ENCODE data around the gene DNER. TPM values are rescaled to one million over a fixed set of nuclear protein-coding genes. Genes with fewer than 3 reads are reported as not detected.

Gene DNER
- total RNA-seq, 1 experiment from 2014 or later: 2.9 TPM

DNA sequence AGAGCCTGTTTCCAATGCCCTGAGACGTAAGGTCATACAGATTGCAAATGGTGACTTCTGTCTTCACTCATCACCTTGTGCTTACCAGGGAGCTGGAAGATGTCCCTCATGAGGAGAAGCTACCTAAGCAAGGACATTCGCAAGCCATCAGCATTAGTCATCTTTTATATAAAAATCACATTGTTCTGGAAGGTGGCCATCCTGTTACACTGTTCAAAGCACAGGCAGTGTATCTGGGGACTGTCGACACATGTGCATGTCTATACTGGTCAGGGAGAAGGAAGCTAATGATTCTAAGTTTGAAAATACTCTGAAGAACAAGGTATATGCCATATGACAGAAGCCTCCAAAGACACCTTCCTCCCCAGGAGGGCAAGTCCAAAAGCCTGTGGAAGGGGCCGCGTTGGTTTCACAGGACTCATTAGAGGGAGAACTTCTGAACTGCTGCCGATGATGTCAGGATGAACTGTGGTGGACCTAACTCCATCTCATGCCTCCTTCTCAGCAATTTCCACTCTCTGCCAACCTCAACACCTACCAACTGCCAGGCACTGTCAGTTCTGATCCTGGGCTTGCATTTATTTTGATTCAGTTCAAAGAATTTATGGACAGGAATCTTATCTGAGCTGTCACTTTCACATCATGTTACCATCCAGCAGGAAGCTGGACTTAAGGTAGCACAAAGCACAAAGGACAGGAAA, 39.4 kb downstream of the DNER start:
- H3K27me3 ChIP-seq (ENCODE audit: insufficient read depth, low read length): peaks cover 71% of the 10 kb centered on the region
- no peak overlapping the region for H3K4me2 ChIP-seq (ENCODE audit: low read length)
- no peaks in the 10 kb centered on the region for H3K9me2 ChIP-seq (ENCODE audit: insufficient read depth)
- H3K36me3 ChIP-seq (ENCODE audit: control insufficient read depth in 1 of 2, insufficient read depth in 2 of 2, low read length in 2 of 2): no peaks in the 10 kb centered on the region
- H3K4me3 ChIP-seq (replicated peaks in 1 of 2; ENCODE audit: low read depth in 1 of 2, low read length in 2 of 2): no peak overlapping the region
- no peak overlapping the region for H2AFZ ChIP-seq (ENCODE audit: low read depth, low read length, poor library complexity, severe bottlenecking)
- no peaks in the 10 kb centered on the region for H3K4me1 ChIP-seq (ENCODE audit: control insufficient read depth in 1 of 2, insufficient read depth in 2 of 2, low read length in 2 of 2)
- H3K9ac ChIP-seq (ENCODE audit: low read length): no peak overlapping the region
- H3K9me3 ChIP-seq (ENCODE audit: control insufficient read depth in 1 of 2, insufficient read depth in 1 of 2, low read depth in 1 of 2, low read length in 2 of 2): no peaks in the 10 kb centered on the region
- no peaks in the 10 kb centered on the region for H4K20me1 ChIP-seq (ENCODE audit: insufficient read depth)
- POLR2A ChIA-PET: no interaction called here
- no peaks in the 10 kb centered on the region for H3K79me2 ChIP-seq (ENCODE audit: insufficient read depth, low read length)
- no peak for DNase-seq (ENCODE audit: low read depth, low spot score)
- no TSS peak for BruUV-seq (replicated peaks)
- CTCF ChIA-PET: no interaction called here
- intact Hi-C loops (cut with micrococcal nuclease): no loop called here
- TF ChIP-seq, protein P1, sequence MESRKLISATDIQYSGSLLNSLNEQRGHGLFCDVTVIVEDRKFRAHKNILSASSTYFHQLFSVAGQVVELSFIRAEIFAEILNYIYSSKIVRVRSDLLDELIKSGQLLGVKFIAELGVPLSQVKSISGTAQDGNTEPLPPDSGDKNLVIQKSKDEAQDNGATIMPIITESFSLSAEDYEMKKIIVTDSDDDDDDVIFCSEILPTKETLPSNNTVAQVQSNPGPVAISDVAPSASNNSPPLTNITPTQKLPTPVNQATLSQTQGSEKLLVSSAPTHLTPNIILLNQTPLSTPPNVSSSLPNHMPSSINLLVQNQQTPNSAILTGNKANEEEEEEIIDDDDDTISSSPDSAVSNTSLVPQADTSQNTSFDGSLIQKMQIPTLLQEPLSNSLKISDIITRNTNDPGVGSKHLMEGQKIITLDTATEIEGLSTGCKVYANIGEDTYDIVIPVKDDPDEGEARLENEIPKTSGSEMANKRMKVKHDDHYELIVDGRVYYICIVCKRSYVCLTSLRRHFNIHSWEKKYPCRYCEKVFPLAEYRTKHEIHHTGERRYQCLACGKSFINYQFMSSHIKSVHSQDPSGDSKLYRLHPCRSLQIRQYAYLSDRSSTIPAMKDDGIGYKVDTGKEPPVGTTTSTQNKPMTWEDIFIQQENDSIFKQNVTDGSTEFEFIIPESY (IDR thresholded peaks at IDR 0.05; ENCODE audit: extremely low read depth, insufficient replicate concordance, low read length): no peak
- TF ChIP-seq EZH2 (IDR thresholded peaks at IDR 0.05) (no peak), EZH2phosphoT487 (IDR thresholded peaks at IDR 0.05; ENCODE audit: borderline replicate concordance) (no peak), SRF (IDR thresholded peaks at IDR 0.05; ENCODE audit: low read depth) (no peak), ZFX (IDR thresholded peaks at IDR 0.05) (no peak), SIN3A (IDR thresholded peaks at IDR 0.05; ENCODE audit: low read depth) (no peak), RAD21 (IDR thresholded peaks at IDR 0.05; ENCODE audit: low read depth) (no peak), JUND (IDR thresholded peaks at IDR 0.05) (no peak), FOSL1 (IDR thresholded peaks at IDR 0.05; ENCODE audit: low read depth) (no peak), SP1 (IDR thresholded peaks at IDR 0.05; ENCODE audit: low read depth) (no peak)
- TF ChIP-seq, protein P2, sequence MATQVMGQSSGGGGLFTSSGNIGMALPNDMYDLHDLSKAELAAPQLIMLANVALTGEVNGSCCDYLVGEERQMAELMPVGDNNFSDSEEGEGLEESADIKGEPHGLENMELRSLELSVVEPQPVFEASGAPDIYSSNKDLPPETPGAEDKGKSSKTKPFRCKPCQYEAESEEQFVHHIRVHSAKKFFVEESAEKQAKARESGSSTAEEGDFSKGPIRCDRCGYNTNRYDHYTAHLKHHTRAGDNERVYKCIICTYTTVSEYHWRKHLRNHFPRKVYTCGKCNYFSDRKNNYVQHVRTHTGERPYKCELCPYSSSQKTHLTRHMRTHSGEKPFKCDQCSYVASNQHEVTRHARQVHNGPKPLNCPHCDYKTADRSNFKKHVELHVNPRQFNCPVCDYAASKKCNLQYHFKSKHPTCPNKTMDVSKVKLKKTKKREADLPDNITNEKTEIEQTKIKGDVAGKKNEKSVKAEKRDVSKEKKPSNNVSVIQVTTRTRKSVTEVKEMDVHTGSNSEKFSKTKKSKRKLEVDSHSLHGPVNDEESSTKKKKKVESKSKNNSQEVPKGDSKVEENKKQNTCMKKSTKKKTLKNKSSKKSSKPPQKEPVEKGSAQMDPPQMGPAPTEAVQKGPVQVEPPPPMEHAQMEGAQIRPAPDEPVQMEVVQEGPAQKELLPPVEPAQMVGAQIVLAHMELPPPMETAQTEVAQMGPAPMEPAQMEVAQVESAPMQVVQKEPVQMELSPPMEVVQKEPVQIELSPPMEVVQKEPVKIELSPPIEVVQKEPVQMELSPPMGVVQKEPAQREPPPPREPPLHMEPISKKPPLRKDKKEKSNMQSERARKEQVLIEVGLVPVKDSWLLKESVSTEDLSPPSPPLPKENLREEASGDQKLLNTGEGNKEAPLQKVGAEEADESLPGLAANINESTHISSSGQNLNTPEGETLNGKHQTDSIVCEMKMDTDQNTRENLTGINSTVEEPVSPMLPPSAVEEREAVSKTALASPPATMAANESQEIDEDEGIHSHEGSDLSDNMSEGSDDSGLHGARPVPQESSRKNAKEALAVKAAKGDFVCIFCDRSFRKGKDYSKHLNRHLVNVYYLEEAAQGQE (IDR thresholded peaks at IDR 0.05; ENCODE audit: low read depth): no peak
- TF ChIP-seq, protein P3, sequence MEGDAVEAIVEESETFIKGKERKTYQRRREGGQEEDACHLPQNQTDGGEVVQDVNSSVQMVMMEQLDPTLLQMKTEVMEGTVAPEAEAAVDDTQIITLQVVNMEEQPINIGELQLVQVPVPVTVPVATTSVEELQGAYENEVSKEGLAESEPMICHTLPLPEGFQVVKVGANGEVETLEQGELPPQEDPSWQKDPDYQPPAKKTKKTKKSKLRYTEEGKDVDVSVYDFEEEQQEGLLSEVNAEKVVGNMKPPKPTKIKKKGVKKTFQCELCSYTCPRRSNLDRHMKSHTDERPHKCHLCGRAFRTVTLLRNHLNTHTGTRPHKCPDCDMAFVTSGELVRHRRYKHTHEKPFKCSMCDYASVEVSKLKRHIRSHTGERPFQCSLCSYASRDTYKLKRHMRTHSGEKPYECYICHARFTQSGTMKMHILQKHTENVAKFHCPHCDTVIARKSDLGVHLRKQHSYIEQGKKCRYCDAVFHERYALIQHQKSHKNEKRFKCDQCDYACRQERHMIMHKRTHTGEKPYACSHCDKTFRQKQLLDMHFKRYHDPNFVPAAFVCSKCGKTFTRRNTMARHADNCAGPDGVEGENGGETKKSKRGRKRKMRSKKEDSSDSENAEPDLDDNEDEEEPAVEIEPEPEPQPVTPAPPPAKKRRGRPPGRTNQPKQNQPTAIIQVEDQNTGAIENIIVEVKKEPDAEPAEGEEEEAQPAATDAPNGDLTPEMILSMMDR (IDR thresholded peaks at IDR 0.05 in 2 of 3, conservative IDR thresholded peaks at IDR 0.05 in 1 of 3; ENCODE audit: borderline replicate concordance in 1 of 3, insufficient read depth in 1 of 3, low read depth in 2 of 3, low read length in 2 of 3): no peak
- no peak overlapping the region for H3K27ac ChIP-seq (ENCODE audit: low read depth, low read length)
- no peak for ATAC-seq
- RAD21 ChIA-PET (ENCODE audit: low non-redundant PET in 1 of 2, low total read pairs in 2 of 2, uncharacterized antibody in 2 of 2, unreplicated experiment in 2 of 2): no interaction called here

All from HCT116 (cell line).